ENCODE measurements around the gene EDAR.

- no peak for TF ChIP-seq EGR1 (IDR thresholded peaks at IDR 0.05)
- no peak for TF ChIP-seq RAD21 (IDR thresholded peaks at IDR 0.05; ENCODE audit: low read depth)
- TF ChIP-seq EP300 (IDR thresholded peaks at IDR 0.05; ENCODE audit: borderline replicate concordance) = no peak
- no peak for TF ChIP-seq YY1 (IDR thresholded peaks at IDR 0.05; ENCODE audit: low read depth)
- TF ChIP-seq, protein P1, sequence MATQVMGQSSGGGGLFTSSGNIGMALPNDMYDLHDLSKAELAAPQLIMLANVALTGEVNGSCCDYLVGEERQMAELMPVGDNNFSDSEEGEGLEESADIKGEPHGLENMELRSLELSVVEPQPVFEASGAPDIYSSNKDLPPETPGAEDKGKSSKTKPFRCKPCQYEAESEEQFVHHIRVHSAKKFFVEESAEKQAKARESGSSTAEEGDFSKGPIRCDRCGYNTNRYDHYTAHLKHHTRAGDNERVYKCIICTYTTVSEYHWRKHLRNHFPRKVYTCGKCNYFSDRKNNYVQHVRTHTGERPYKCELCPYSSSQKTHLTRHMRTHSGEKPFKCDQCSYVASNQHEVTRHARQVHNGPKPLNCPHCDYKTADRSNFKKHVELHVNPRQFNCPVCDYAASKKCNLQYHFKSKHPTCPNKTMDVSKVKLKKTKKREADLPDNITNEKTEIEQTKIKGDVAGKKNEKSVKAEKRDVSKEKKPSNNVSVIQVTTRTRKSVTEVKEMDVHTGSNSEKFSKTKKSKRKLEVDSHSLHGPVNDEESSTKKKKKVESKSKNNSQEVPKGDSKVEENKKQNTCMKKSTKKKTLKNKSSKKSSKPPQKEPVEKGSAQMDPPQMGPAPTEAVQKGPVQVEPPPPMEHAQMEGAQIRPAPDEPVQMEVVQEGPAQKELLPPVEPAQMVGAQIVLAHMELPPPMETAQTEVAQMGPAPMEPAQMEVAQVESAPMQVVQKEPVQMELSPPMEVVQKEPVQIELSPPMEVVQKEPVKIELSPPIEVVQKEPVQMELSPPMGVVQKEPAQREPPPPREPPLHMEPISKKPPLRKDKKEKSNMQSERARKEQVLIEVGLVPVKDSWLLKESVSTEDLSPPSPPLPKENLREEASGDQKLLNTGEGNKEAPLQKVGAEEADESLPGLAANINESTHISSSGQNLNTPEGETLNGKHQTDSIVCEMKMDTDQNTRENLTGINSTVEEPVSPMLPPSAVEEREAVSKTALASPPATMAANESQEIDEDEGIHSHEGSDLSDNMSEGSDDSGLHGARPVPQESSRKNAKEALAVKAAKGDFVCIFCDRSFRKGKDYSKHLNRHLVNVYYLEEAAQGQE (IDR thresholded peaks at IDR 0.05; ENCODE audit: low read depth) = no peak
- TF ChIP-seq, protein P2, sequence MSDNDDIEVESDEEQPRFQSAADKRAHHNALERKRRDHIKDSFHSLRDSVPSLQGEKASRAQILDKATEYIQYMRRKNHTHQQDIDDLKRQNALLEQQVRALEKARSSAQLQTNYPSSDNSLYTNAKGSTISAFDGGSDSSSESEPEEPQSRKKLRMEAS (IDR thresholded peaks at IDR 0.05) = no peak
- TF ChIP-seq USF1 (IDR thresholded peaks at IDR 0.05) = no peak
- no peak for TF ChIP-seq TCF12 (IDR thresholded peaks at IDR 0.05; ENCODE audit: low read depth)
- no peak for TF ChIP-seq CREB1 (IDR thresholded peaks at IDR 0.05; ENCODE audit: low read depth)
- no peak for TF ChIP-seq FOXM1 (IDR thresholded peaks at IDR 0.05; ENCODE audit: borderline replicate concordance, low read depth)
- TF ChIP-seq TAF1 (IDR thresholded peaks at IDR 0.05; ENCODE audit: low read depth) = no peak
Observed at GRCh38 chr2:109033171-109033570, 44.2 kb upstream of the EDAR start.

All from Ishikawa (cell line).